Measurements from ENCODE around the gene SF3B2.

DNA sequence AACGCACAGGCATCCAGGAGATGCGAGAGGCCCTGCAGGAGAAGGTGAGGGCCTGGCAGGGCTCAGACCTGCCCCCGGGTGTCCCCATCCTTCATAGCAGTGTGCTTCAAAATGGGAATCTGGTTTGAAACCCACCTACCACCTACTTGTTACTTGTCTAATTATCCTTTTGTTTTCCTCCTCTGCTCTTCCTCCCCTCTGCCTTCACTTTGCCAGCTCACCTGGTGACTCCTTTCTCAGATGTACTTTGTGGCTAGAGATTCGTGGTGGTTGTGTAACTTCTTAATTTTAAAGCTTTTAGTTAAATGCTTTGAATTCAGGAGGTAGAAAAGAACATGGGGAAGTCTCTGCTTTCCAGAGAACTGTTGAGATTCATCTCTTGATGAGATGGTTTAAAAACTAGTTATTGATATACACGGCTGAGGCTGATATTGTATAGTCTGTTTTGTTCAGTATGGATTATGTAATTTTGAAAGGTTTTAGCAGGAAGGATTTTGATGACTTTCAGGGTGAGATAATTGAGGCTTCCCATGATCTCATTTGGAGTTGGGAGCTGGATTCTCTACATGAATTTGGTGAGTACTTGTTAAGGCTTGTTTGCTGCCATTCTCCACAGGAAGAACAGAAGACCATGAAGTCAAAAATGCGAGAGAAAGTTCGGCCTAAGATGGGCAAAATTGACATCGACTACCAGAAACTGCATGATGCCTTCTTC is 8.0 kb downstream of the SF3B2 start:
- TF ChIP-seq, protein P1, sequence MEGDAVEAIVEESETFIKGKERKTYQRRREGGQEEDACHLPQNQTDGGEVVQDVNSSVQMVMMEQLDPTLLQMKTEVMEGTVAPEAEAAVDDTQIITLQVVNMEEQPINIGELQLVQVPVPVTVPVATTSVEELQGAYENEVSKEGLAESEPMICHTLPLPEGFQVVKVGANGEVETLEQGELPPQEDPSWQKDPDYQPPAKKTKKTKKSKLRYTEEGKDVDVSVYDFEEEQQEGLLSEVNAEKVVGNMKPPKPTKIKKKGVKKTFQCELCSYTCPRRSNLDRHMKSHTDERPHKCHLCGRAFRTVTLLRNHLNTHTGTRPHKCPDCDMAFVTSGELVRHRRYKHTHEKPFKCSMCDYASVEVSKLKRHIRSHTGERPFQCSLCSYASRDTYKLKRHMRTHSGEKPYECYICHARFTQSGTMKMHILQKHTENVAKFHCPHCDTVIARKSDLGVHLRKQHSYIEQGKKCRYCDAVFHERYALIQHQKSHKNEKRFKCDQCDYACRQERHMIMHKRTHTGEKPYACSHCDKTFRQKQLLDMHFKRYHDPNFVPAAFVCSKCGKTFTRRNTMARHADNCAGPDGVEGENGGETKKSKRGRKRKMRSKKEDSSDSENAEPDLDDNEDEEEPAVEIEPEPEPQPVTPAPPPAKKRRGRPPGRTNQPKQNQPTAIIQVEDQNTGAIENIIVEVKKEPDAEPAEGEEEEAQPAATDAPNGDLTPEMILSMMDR (conservative IDR thresholded peaks at IDR 0.05; ENCODE audit: low read length): no peak
- TF ChIP-seq EZH2phosphoT487 (IDR thresholded peaks at IDR 0.05; ENCODE audit: borderline replicate concordance, low read depth, low read length): no peak

All from OCI-LY7 (cell line).